ENCODE measurements around the gene ZNF536. TPM values are rescaled to one million over a fixed set of nuclear protein-coding genes. Genes with fewer than 3 reads are reported as not detected.

ZNF536 gene
- total RNA-seq, 1 experiment from 2014 or later = not detected

GRCh38 chr19:30439310-30439709 lies 67.1 kb downstream of the ZNF536 start:
- ChIA-PET POLR2A (ENCODE audit: unreplicated experiment) (no interaction called here), CTCF (no interaction called here)
- DNase-seq (no peak), ATAC-seq (no peak)
- no peaks in the 10 kb centered on the region for H3K4me1 ChIP-seq (ENCODE audit: insufficient read depth, low read length)
- no peaks in the 10 kb centered on the region for H3K27me3 ChIP-seq (ENCODE audit: low read length)
- no peak overlapping the region for H3K4me2 ChIP-seq (ENCODE audit: low read length)
- no peak overlapping the region for H2AFZ ChIP-seq (ENCODE audit: low read length)
- H4K20me1 ChIP-seq (ENCODE audit: low read length) = no peaks in the 10 kb centered on the region
- no peak overlapping the region for H3K9ac ChIP-seq (ENCODE audit: low read length)
- no peaks in the 10 kb centered on the region for H3K79me2 ChIP-seq (ENCODE audit: low read length)
- H3K27ac ChIP-seq (ENCODE audit: low read length) = no peak overlapping the region
- intact Hi-C loops (cut with micrococcal nuclease) = no loop called here
- H3K9me3 ChIP-seq (ENCODE audit: low read length) = no peaks in the 10 kb centered on the region
- H3K4me3 ChIP-seq (ENCODE audit: low read length) = no peak overlapping the region
- no TSS peak for BruUV-seq (replicated peaks)
- no peak for TF ChIP-seq EZH2 (IDR thresholded peaks at IDR 0.05; ENCODE audit: low read length, unreplicated experiment)
- TF ChIP-seq EZH2phosphoT487 (IDR thresholded peaks at IDR 0.05; ENCODE audit: borderline replicate concordance, low read length) = no peak
- no peak for TF ChIP-seq CTCF (conservative IDR thresholded peaks at IDR 0.05; ENCODE audit: low read depth, low read length)
- no peaks in the 10 kb centered on the region for H3F3A ChIP-seq (ENCODE audit: low read length, unreplicated experiment)
- H3K9me2 ChIP-seq (replicated peaks; ENCODE audit: low read length) = no peaks in the 10 kb centered on the region
- H3K36me3 ChIP-seq (ENCODE audit: low read depth, low read length) = no peaks in the 10 kb centered on the region

- no peak overlapping the region for H3K4me2 ChIP-seq (ENCODE audit: low read length)
- no peak overlapping the region for H3K9ac ChIP-seq (ENCODE audit: low read length)
- no peaks in the 10 kb centered on the region for H4K20me1 ChIP-seq (ENCODE audit: low read length)
- no peaks in the 10 kb centered on the region for H3K9me2 ChIP-seq (replicated peaks; ENCODE audit: low read length)
- no peak overlapping the region for H2AFZ ChIP-seq (ENCODE audit: low read length)
- H3K36me3 ChIP-seq (ENCODE audit: low read depth, low read length) = no peaks in the 10 kb centered on the region
- H3K4me3 ChIP-seq (ENCODE audit: low read length) = no peak overlapping the region
- H3K4me1 ChIP-seq (ENCODE audit: insufficient read depth, low read length) = no peaks in the 10 kb centered on the region
- ChIA-PET POLR2A (ENCODE audit: unreplicated experiment) (no interaction called here), CTCF (no interaction called here)
- no peak overlapping the region for H3K27ac ChIP-seq (ENCODE audit: low read length)
- H3K9me3 ChIP-seq (ENCODE audit: low read length) = no peaks in the 10 kb centered on the region
- H3K27me3 ChIP-seq (ENCODE audit: low read length) = no peaks in the 10 kb centered on the region
- no peaks in the 10 kb centered on the region for H3K79me2 ChIP-seq (ENCODE audit: low read length)
- intact Hi-C loops (cut with micrococcal nuclease) = no loop called here
- no peak for DNase-seq
- no peak for TF ChIP-seq EZH2phosphoT487 (IDR thresholded peaks at IDR 0.05; ENCODE audit: borderline replicate concordance, low read length)
- no peak for TF ChIP-seq CTCF (conservative IDR thresholded peaks at IDR 0.05; ENCODE audit: low read depth, low read length)
- TF ChIP-seq EZH2 (IDR thresholded peaks at IDR 0.05; ENCODE audit: low read length, unreplicated experiment) = no peak
- no TSS peak for BruUV-seq (replicated peaks)
- no peak for ATAC-seq
- H3F3A ChIP-seq (ENCODE audit: low read length, unreplicated experiment) = no peaks in the 10 kb centered on the region
These were observed 68.8 kb downstream of the ZNF536 start for GRCh38 chr19:30441011-30441410.

- TF ChIP-seq EZH2phosphoT487 (IDR thresholded peaks at IDR 0.05; ENCODE audit: borderline replicate concordance, low read length) = no peak
- no peak for TF ChIP-seq CTCF (conservative IDR thresholded peaks at IDR 0.05; ENCODE audit: low read depth, low read length)
- TF ChIP-seq EZH2 (IDR thresholded peaks at IDR 0.05; ENCODE audit: low read length, unreplicated experiment) = no peak
- Histone ChIP-seq H4K20me1 (ENCODE audit: low read length) (no peaks in the 10 kb centered on the region), H3K4me2 (ENCODE audit: low read length) (no peak overlapping the region), H3K27ac (ENCODE audit: low read length) (no peak overlapping the region), H3K79me2 (ENCODE audit: low read length) (no peaks in the 10 kb centered on the region), H3K9me2 (replicated peaks; ENCODE audit: low read length) (no peaks in the 10 kb centered on the region), H3K9me3 (ENCODE audit: low read length) (no peaks in the 10 kb centered on the region), H3K27me3 (ENCODE audit: low read length) (peaks cover 7% of the 10 kb centered on the region), H3K36me3 (ENCODE audit: low read depth, low read length) (no peaks in the 10 kb centered on the region), H3K9ac (ENCODE audit: low read length) (no peak overlapping the region), H3K4me3 (ENCODE audit: low read length) (no peak overlapping the region), H3F3A (ENCODE audit: low read length, unreplicated experiment) (no peaks in the 10 kb centered on the region), H3K4me1 (ENCODE audit: insufficient read depth, low read length) (no peaks in the 10 kb centered on the region), H2AFZ (ENCODE audit: low read length) (no peak overlapping the region)
- CTCF ChIA-PET = no interaction called here
- intact Hi-C loops (cut with micrococcal nuclease) = no loop called here
- no peak for DNase-seq
- POLR2A ChIA-PET (ENCODE audit: unreplicated experiment) = no interaction called here
- no TSS peak for BruUV-seq (replicated peaks)
- ATAC-seq = no peak
These were observed 70.5 kb downstream of the ZNF536 start for GRCh38 chr19:30442674-30443073.
